ENCODE measurements around the gene ZNF175. TPM values are rescaled to one million over a fixed set of nuclear protein-coding genes. Genes with fewer than 3 reads are reported as not detected.

Gene ZNF175
- polyA plus RNA-seq, 1 of the 3 experiments (the other 2 are of a cell fraction), result 3.1 TPM

DNA sequence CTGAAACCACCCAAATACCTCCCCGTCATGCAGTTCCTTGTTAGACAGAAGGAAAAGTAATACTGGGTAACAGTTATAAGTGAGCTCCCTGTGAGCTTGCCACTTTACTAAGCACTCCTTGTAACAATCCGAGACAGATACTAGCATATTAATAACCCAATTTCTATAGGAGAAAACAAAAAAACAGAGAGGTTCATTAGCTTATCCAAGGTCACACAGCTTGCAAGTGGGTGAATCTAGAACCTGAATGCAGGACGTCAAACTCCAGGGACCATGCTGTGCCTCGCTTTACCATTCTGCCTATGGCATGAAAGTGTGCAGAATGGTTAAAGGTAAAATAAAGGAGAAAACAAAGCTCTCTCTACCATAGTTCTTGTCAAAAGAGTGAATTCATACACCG is 43.7 kb downstream of the ZNF175 start:
- Histone ChIP-seq H3K4me1 (ENCODE audit: control insufficient read depth in 1 of 2, insufficient read depth in 2 of 2, low read depth in 1 of 2, low read length in 1 of 2) (no peaks in the 10 kb centered on the region), H3K36me3 (replicated peaks in 1 of 2; ENCODE audit: control insufficient read depth in 1 of 2, insufficient read depth in 2 of 2, low read length in 1 of 2) (no peaks in the 10 kb centered on the region), H3K9me2 (no peaks in the 10 kb centered on the region), H3K4me3 (ENCODE audit: low read depth in 2 of 2, low read length in 1 of 2) (no peak overlapping the region), H4K20me1 (ENCODE audit: insufficient read depth) (no peaks in the 10 kb centered on the region), H3F3A (replicated peaks; ENCODE audit: insufficient read depth) (no peaks in the 10 kb centered on the region), H3K79me2 (ENCODE audit: insufficient read depth) (no peaks in the 10 kb centered on the region), H2AFZ (ENCODE audit: low read depth) (no peak overlapping the region), H3K27ac (ENCODE audit: low read depth in 2 of 2, low read length in 1 of 2) (no peak overlapping the region), H3K9me3 (no peaks in the 10 kb centered on the region), H3K9ac (no peak overlapping the region), H3K4me2 (no peak overlapping the region), H3K27me3 (ENCODE audit: insufficient read depth) (peaks cover 38% of the 10 kb centered on the region; the same call in 1 of the 2 replicates)
- no peak for DNase-seq
- POLR2A ChIA-PET, result no interaction called here
- WGBS (ENCODE audit: low lambda C conversion rate), result 16% methylated on average over 5 of the region's 5 CpGs
- CTCF ChIA-PET, result interaction anchor here (0.9 kb wide), 2 partner anchors 42 to 136 kb away, joined by 3 to 5 read pairs; partner anchors contain the start of gene CEACAM18
- TF ChIP-seq JUND (IDR thresholded peaks at IDR 0.05) (no peak), POLR2AphosphoS5 (IDR thresholded peaks at IDR 0.05; ENCODE audit: low read depth, low read length) (no peak), GABPA (IDR thresholded peaks at IDR 0.05; ENCODE audit: low read depth) (no peak), GATA2 (CRISPR knock-in tag; IDR thresholded peaks at IDR 0.05) (no peak), YY1 (IDR thresholded peaks at IDR 0.05; ENCODE audit: low read depth) (no peak), RXRA (IDR thresholded peaks at IDR 0.05; ENCODE audit: borderline replicate concordance, low read depth) (no peak), CHD2 (IDR thresholded peaks at IDR 0.05; ENCODE audit: low read length, partially characterized antibody) (no peak), RFX5 (IDR thresholded peaks at IDR 0.05; ENCODE audit: low read length) (no peak), NRF1 (IDR thresholded peaks at IDR 0.05; ENCODE audit: low read depth, low read length) (no peak), SIN3A (IDR thresholded peaks at IDR 0.05; ENCODE audit: borderline replicate concordance, low read depth, low read length) (no peak), ELF1 (IDR thresholded peaks at IDR 0.05) (no peak)
- TF ChIP-seq, protein P1, sequence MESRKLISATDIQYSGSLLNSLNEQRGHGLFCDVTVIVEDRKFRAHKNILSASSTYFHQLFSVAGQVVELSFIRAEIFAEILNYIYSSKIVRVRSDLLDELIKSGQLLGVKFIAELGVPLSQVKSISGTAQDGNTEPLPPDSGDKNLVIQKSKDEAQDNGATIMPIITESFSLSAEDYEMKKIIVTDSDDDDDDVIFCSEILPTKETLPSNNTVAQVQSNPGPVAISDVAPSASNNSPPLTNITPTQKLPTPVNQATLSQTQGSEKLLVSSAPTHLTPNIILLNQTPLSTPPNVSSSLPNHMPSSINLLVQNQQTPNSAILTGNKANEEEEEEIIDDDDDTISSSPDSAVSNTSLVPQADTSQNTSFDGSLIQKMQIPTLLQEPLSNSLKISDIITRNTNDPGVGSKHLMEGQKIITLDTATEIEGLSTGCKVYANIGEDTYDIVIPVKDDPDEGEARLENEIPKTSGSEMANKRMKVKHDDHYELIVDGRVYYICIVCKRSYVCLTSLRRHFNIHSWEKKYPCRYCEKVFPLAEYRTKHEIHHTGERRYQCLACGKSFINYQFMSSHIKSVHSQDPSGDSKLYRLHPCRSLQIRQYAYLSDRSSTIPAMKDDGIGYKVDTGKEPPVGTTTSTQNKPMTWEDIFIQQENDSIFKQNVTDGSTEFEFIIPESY (IDR thresholded peaks at IDR 0.05; ENCODE audit: borderline replicate concordance, low read depth), result no peak
- TF ChIP-seq, protein P2, sequence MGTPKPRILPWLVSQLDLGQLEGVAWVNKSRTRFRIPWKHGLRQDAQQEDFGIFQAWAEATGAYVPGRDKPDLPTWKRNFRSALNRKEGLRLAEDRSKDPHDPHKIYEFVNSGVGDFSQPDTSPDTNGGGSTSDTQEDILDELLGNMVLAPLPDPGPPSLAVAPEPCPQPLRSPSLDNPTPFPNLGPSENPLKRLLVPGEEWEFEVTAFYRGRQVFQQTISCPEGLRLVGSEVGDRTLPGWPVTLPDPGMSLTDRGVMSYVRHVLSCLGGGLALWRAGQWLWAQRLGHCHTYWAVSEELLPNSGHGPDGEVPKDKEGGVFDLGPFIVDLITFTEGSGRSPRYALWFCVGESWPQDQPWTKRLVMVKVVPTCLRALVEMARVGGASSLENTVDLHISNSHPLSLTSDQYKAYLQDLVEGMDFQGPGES (IDR thresholded peaks at IDR 0.05; ENCODE audit: low read depth, low read length), result no peak
- TF ChIP-seq, protein P3, sequence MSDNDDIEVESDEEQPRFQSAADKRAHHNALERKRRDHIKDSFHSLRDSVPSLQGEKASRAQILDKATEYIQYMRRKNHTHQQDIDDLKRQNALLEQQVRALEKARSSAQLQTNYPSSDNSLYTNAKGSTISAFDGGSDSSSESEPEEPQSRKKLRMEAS (IDR thresholded peaks at IDR 0.05; ENCODE audit: low read depth), result no peak
- TF ChIP-seq, protein P4, sequence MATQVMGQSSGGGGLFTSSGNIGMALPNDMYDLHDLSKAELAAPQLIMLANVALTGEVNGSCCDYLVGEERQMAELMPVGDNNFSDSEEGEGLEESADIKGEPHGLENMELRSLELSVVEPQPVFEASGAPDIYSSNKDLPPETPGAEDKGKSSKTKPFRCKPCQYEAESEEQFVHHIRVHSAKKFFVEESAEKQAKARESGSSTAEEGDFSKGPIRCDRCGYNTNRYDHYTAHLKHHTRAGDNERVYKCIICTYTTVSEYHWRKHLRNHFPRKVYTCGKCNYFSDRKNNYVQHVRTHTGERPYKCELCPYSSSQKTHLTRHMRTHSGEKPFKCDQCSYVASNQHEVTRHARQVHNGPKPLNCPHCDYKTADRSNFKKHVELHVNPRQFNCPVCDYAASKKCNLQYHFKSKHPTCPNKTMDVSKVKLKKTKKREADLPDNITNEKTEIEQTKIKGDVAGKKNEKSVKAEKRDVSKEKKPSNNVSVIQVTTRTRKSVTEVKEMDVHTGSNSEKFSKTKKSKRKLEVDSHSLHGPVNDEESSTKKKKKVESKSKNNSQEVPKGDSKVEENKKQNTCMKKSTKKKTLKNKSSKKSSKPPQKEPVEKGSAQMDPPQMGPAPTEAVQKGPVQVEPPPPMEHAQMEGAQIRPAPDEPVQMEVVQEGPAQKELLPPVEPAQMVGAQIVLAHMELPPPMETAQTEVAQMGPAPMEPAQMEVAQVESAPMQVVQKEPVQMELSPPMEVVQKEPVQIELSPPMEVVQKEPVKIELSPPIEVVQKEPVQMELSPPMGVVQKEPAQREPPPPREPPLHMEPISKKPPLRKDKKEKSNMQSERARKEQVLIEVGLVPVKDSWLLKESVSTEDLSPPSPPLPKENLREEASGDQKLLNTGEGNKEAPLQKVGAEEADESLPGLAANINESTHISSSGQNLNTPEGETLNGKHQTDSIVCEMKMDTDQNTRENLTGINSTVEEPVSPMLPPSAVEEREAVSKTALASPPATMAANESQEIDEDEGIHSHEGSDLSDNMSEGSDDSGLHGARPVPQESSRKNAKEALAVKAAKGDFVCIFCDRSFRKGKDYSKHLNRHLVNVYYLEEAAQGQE (IDR thresholded peaks at IDR 0.05; ENCODE audit: low read depth, low read length), result no peak

Measured in SK-N-SH (cell line).